Right lobe of liver (tissue), 4 donors: ENCODE results near the gene PCCA.

Experiments used
- CTCF ChIP-seq, 4 donors: fragments of 200-600 bp in 3 of 4; fragments of 450-650 bp in 1 of 4; IDR thresholded peaks; one replicate each; pipeline versions ENCODE4 v1.5.1 to v1.8.0; 2016 to 2022; ENCODE audit warnings: antibody characterized with exemption in 4 of 4, mild to moderate bottlenecking in 2 of 4
- POLR2A ChIP-seq: fragments of 450-650 bp; IDR thresholded peaks from one replicate; pipeline ENCODE4 v1.6.1; 2017; ENCODE audit warnings: antibody characterized with exemption, mild to moderate bottlenecking
- donor health status: DM: no; HTN: no; CAD: no.
- donor health status: DM: no; HTN: no; CAD: no.
- donor health status: DM: no; HTN: yes; CAD: no.

- TF ChIP-seq CTCF (IDR thresholded peaks at IDR 0.05) (no peak), POLR2A (no peak)
These were observed 186.9 kb downstream of the PCCA start for GRCh38 chr13:100275746-100276145.
